ENCODE data around the gene CST8. TPM values are rescaled to one million over a fixed set of nuclear protein-coding genes. Genes with fewer than 3 reads are reported as not detected.

Gene CST8
- polyA plus RNA-seq, 1 of the 3 experiments (the other 2 are of a cell fraction), result not detected

DNA sequence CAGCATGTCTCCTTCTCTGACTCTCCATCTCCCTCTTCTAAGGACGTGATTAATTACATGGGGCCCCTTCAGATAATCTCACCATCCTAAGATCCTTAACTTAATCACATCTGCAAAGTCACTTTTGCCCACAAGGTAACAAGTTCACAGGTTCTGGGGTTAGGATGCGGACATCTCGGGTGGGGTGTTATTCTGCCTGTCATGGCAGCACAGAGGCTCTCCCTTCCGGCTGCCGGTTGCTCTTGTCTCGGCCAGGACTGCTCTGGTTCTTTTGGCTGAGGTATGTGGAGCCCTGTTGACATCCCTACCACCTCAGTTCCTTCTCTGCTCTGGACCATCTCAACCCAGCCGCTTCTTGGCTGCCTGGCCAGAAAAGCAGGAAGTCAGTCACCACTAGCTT, 34.0 kb upstream of the CST8 start:
- Histone ChIP-seq H3K4me1 (ENCODE audit: control insufficient read depth in 1 of 2, insufficient read depth in 2 of 2, low read depth in 1 of 2, low read length in 1 of 2) (no peaks in the 10 kb centered on the region), H3K27ac (ENCODE audit: low read depth in 2 of 2, low read length in 1 of 2) (no peak overlapping the region), H3K79me2 (ENCODE audit: insufficient read depth) (no peaks in the 10 kb centered on the region), H4K20me1 (ENCODE audit: insufficient read depth) (no peaks in the 10 kb centered on the region), H3K9me2 (no peaks in the 10 kb centered on the region), H3F3A (replicated peaks; ENCODE audit: insufficient read depth) (no peaks in the 10 kb centered on the region), H3K4me2 (no peak overlapping the region), H3K36me3 (replicated peaks in 1 of 2; ENCODE audit: control insufficient read depth in 1 of 2, insufficient read depth in 2 of 2, low read length in 1 of 2) (no peaks in the 10 kb centered on the region), H3K4me3 (ENCODE audit: low read depth in 2 of 2, low read length in 1 of 2) (no peak overlapping the region), H3K27me3 (ENCODE audit: insufficient read depth) (peaks cover 39% of the 10 kb centered on the region), H3K9me3 (no peaks in the 10 kb centered on the region), H3K9ac (no peak overlapping the region), H2AFZ (ENCODE audit: low read depth) (no peak overlapping the region)
- DNase-seq, result no peak
- ChIA-PET POLR2A (no interaction called here), CTCF (interaction anchor here (1.1 kb wide), 1 partner anchor 10 kb away, joined by 4 read pairs; no protein-coding TSS in a partner anchor)
- no peak for TF ChIP-seq FOXM1 (IDR thresholded peaks at IDR 0.05; ENCODE audit: low read depth)
- 16% methylated on average over 7 of the region's 7 CpGs for WGBS (ENCODE audit: low lambda C conversion rate)

- Histone ChIP-seq H3K27me3 (ENCODE audit: insufficient read depth) (peaks cover 34% of the 10 kb centered on the region), H3K9me2 (no peaks in the 10 kb centered on the region), H2AFZ (ENCODE audit: low read depth) (no peak overlapping the region), H3K36me3 (replicated peaks in 1 of 2; ENCODE audit: control insufficient read depth in 1 of 2, insufficient read depth in 2 of 2, low read length in 1 of 2) (no peaks in the 10 kb centered on the region), H3K9me3 (no peaks in the 10 kb centered on the region), H3K9ac (no peak overlapping the region), H3K4me3 (ENCODE audit: low read depth in 2 of 2, low read length in 1 of 2) (no peak overlapping the region), H4K20me1 (ENCODE audit: insufficient read depth) (no peaks in the 10 kb centered on the region), H3K79me2 (ENCODE audit: insufficient read depth) (no peaks in the 10 kb centered on the region), H3K27ac (ENCODE audit: low read depth in 2 of 2, low read length in 1 of 2) (no peak overlapping the region), H3F3A (replicated peaks; ENCODE audit: insufficient read depth) (no peaks in the 10 kb centered on the region), H3K4me2 (no peak overlapping the region), H3K4me1 (ENCODE audit: control insufficient read depth in 1 of 2, insufficient read depth in 2 of 2, low read depth in 1 of 2, low read length in 1 of 2) (no peaks in the 10 kb centered on the region)
- no peak for DNase-seq
- ChIA-PET POLR2A (no interaction called here), CTCF (interaction anchor here (2.0 kb wide), 1 partner anchor 17 kb away, joined by 16 read pairs; no protein-coding TSS in a partner anchor)
- WGBS (ENCODE audit: low lambda C conversion rate), result 15% methylated on average over 3 of the region's 3 CpGs
- no peak for TF ChIP-seq RFX5 (IDR thresholded peaks at IDR 0.05; ENCODE audit: low read length)
- no peak for TF ChIP-seq CHD2 (IDR thresholded peaks at IDR 0.05; ENCODE audit: low read length, partially characterized antibody)
- no peak for TF ChIP-seq TAF1 (IDR thresholded peaks at IDR 0.05; ENCODE audit: borderline replicate concordance, low read depth, low read length)
- no peak for TF ChIP-seq FOXM1 (IDR thresholded peaks at IDR 0.05; ENCODE audit: low read depth)
- no peak for TF ChIP-seq SIN3A (IDR thresholded peaks at IDR 0.05; ENCODE audit: borderline replicate concordance, low read depth, low read length)
- no peak for TF ChIP-seq EP300 (IDR thresholded peaks at IDR 0.05; ENCODE audit: borderline replicate concordance in 1 of 2, low read depth in 1 of 2, low read length in 1 of 2)
- no peak for TF ChIP-seq ZBTB33 (IDR thresholded peaks at IDR 0.05; ENCODE audit: borderline replicate concordance, low read depth)
- TF ChIP-seq JUND (IDR thresholded peaks at IDR 0.05), result no peak
- TF ChIP-seq, protein P1, sequence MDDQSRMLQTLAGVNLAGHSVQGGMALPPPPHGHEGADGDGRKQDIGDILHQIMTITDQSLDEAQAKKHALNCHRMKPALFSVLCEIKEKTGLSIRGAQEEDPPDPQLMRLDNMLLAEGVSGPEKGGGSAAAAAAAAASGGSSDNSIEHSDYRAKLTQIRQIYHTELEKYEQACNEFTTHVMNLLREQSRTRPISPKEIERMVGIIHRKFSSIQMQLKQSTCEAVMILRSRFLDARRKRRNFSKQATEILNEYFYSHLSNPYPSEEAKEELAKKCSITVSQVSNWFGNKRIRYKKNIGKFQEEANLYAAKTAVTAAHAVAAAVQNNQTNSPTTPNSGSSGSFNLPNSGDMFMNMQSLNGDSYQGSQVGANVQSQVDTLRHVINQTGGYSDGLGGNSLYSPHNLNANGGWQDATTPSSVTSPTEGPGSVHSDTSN (IDR thresholded peaks at IDR 0.05), result no peak
- no peak for TF ChIP-seq EZH2phosphoT487 (IDR thresholded peaks at IDR 0.05; ENCODE audit: borderline replicate concordance, low read depth)
- no peak for TF ChIP-seq TCF12 (IDR thresholded peaks at IDR 0.05)
- TF ChIP-seq POLR2AphosphoS5 (IDR thresholded peaks at IDR 0.05; ENCODE audit: low read depth, low read length), result no peak
- TF ChIP-seq GABPA (IDR thresholded peaks at IDR 0.05; ENCODE audit: low read depth), result no peak
- no peak for TF ChIP-seq FOSL2 (IDR thresholded peaks at IDR 0.05; ENCODE audit: borderline replicate concordance, low read depth)
- TF ChIP-seq REST (IDR thresholded peaks at IDR 0.05; ENCODE audit: low read depth, low read length), result no peak
- TF ChIP-seq USF2 (IDR thresholded peaks at IDR 0.05; ENCODE audit: borderline replicate concordance, low read depth, low read length), result no peak
- no peak for TF ChIP-seq FOXJ3 (CRISPR knock-in tag; IDR thresholded peaks at IDR 0.05)
These were observed 31.3 kb upstream of the CST8 start for GRCh38 chr20:23459461-23460150.

Data from SK-N-SH (cell line).